ENCODE data around the gene CCBE1.

Gene CCBE1

GRCh38 chr18:59437851-59438569 is 259.2 kb downstream of the CCBE1 start:
- no peaks in the 10 kb centered on the region for H3K27me3 ChIP-seq (replicated peaks; ENCODE audit: control insufficient read depth, insufficient read depth, low read length)
- H3K36me3 ChIP-seq (ENCODE audit: control insufficient read depth, insufficient read depth, low read length, severe bottlenecking): peaks cover 57% of the 10 kb centered on the region
- H3K9me3 ChIP-seq (ENCODE audit: control insufficient read depth, low read length): no peaks in the 10 kb centered on the region
- no peak overlapping the region for H3K9ac ChIP-seq (ENCODE audit: low read length)
- H3K4me3 ChIP-seq (ENCODE audit: low read length): no peak overlapping the region
- no peaks in the 10 kb centered on the region for H3K4me1 ChIP-seq (ENCODE audit: control insufficient read depth, insufficient read depth, low read length)
- DNase-seq (ENCODE audit: low read depth): peak; percentile 64

GRCh38 chr18:59432803-59433597 is 264.2 kb downstream of the CCBE1 start:
- peak; percentile 56 for DNase-seq (ENCODE audit: low read depth)
- H3K9ac ChIP-seq (ENCODE audit: low read length): no peak overlapping the region
- no peaks in the 10 kb centered on the region for H3K9me3 ChIP-seq (ENCODE audit: control insufficient read depth, low read length)
- no peaks in the 10 kb centered on the region for H3K27me3 ChIP-seq (replicated peaks; ENCODE audit: control insufficient read depth, insufficient read depth, low read length)
- no peak overlapping the region for H3K4me3 ChIP-seq (ENCODE audit: low read length)
- peaks cover 36% of the 10 kb centered on the region for H3K36me3 ChIP-seq (ENCODE audit: control insufficient read depth, insufficient read depth, low read length, severe bottlenecking)
- peaks cover 7% of the 10 kb centered on the region for H3K4me1 ChIP-seq (ENCODE audit: control insufficient read depth, insufficient read depth, low read length)

GRCh38 chr18:59431131-59431530 is 266.1 kb downstream of the CCBE1 start:
- Histone ChIP-seq H3K4me3 (ENCODE audit: low read length) (no peak overlapping the region), H3K9ac (ENCODE audit: low read length) (no peak overlapping the region), H3K9me3 (ENCODE audit: control insufficient read depth, low read length) (no peaks in the 10 kb centered on the region), H3K27me3 (replicated peaks; ENCODE audit: control insufficient read depth, insufficient read depth, low read length) (no peaks in the 10 kb centered on the region), H3K4me1 (ENCODE audit: control insufficient read depth, insufficient read depth, low read length) (peaks cover 7% of the 10 kb centered on the region), H3K36me3 (ENCODE audit: control insufficient read depth, insufficient read depth, low read length, severe bottlenecking) (peaks cover 19% of the 10 kb centered on the region)
- no peak for DNase-seq (ENCODE audit: low read depth)

- no peaks in the 10 kb centered on the region for H3K9me3 ChIP-seq (ENCODE audit: control insufficient read depth, low read length)
- H3K9ac ChIP-seq (ENCODE audit: low read length): no peak overlapping the region
- peaks cover 4% of the 10 kb centered on the region for H3K36me3 ChIP-seq (ENCODE audit: control insufficient read depth, insufficient read depth, low read length, severe bottlenecking)
- peaks cover 7% of the 10 kb centered on the region for H3K4me1 ChIP-seq (ENCODE audit: control insufficient read depth, insufficient read depth, low read length)
- no peak for DNase-seq (ENCODE audit: low read depth)
- no peak overlapping the region for H3K4me3 ChIP-seq (ENCODE audit: low read length)
- H3K27me3 ChIP-seq (replicated peaks; ENCODE audit: control insufficient read depth, insufficient read depth, low read length): no peaks in the 10 kb centered on the region
These were observed 267.6 kb downstream of the CCBE1 start for GRCh38 chr18:59429608-59430007.

GRCh38 chr18:59428018-59428417 is 269.2 kb downstream of the CCBE1 start:
- no peak for DNase-seq (ENCODE audit: low read depth)
- H3K9me3 ChIP-seq (ENCODE audit: control insufficient read depth, low read length): no peaks in the 10 kb centered on the region
- H3K4me1 ChIP-seq (ENCODE audit: control insufficient read depth, insufficient read depth, low read length): peaks cover 16% of the 10 kb centered on the region
- no peak overlapping the region for H3K4me3 ChIP-seq (ENCODE audit: low read length)
- no peaks in the 10 kb centered on the region for H3K27me3 ChIP-seq (replicated peaks; ENCODE audit: control insufficient read depth, insufficient read depth, low read length)
- H3K9ac ChIP-seq (ENCODE audit: low read length): no peak overlapping the region
- H3K36me3 ChIP-seq (ENCODE audit: control insufficient read depth, insufficient read depth, low read length, severe bottlenecking): no peaks in the 10 kb centered on the region

- H3K4me3 ChIP-seq (ENCODE audit: low read length): no peak overlapping the region
- no peaks in the 10 kb centered on the region for H3K27me3 ChIP-seq (replicated peaks; ENCODE audit: control insufficient read depth, insufficient read depth, low read length)
- H3K4me1 ChIP-seq (ENCODE audit: control insufficient read depth, insufficient read depth, low read length): peaks cover 16% of the 10 kb centered on the region
- no peaks in the 10 kb centered on the region for H3K36me3 ChIP-seq (ENCODE audit: control insufficient read depth, insufficient read depth, low read length, severe bottlenecking)
- H3K9me3 ChIP-seq (ENCODE audit: control insufficient read depth, low read length): no peaks in the 10 kb centered on the region
- H3K9ac ChIP-seq (ENCODE audit: low read length): no peak overlapping the region
- DNase-seq (ENCODE audit: low read depth): no peak
These were observed 270.4 kb downstream of the CCBE1 start for GRCh38 chr18:59426855-59427254.

GRCh38 chr18:59423259-59423658 is 274.0 kb downstream of the CCBE1 start:
- peak; percentile 29 for DNase-seq (ENCODE audit: low read depth)
- Histone ChIP-seq H3K36me3 (ENCODE audit: control insufficient read depth, insufficient read depth, low read length, severe bottlenecking) (no peaks in the 10 kb centered on the region), H3K9ac (ENCODE audit: low read length) (no peak overlapping the region), H3K9me3 (ENCODE audit: control insufficient read depth, low read length) (no peaks in the 10 kb centered on the region), H3K4me1 (ENCODE audit: control insufficient read depth, insufficient read depth, low read length) (peaks cover 27% of the 10 kb centered on the region), H3K27me3 (replicated peaks; ENCODE audit: control insufficient read depth, insufficient read depth, low read length) (no peaks in the 10 kb centered on the region), H3K4me3 (ENCODE audit: low read length) (no peak overlapping the region)

- peak; percentile 7 for DNase-seq (ENCODE audit: low read depth)
- no peaks in the 10 kb centered on the region for H3K27me3 ChIP-seq (replicated peaks; ENCODE audit: control insufficient read depth, insufficient read depth, low read length)
These were observed 277.0 kb downstream of the CCBE1 start for GRCh38 chr18:59420244-59420643.

GRCh38 chr18:59419386-59419785 is 277.8 kb downstream of the CCBE1 start:
- Histone ChIP-seq H3K4me1 (ENCODE audit: control insufficient read depth, insufficient read depth, low read length) (peaks cover 27% of the 10 kb centered on the region), H3K9me3 (ENCODE audit: control insufficient read depth, low read length) (no peaks in the 10 kb centered on the region), H3K4me3 (ENCODE audit: low read length) (no peak overlapping the region), H3K27me3 (replicated peaks; ENCODE audit: control insufficient read depth, insufficient read depth, low read length) (no peaks in the 10 kb centered on the region), H3K36me3 (ENCODE audit: control insufficient read depth, insufficient read depth, low read length, severe bottlenecking) (no peaks in the 10 kb centered on the region), H3K9ac (ENCODE audit: low read length) (no peak overlapping the region)
- peak; percentile 92 for DNase-seq (ENCODE audit: low read depth)

More at GRCh38 chr18:59420244-59420643, 277.0 kb downstream of the CCBE1 start:
- Histone ChIP-seq H3K4me3 (ENCODE audit: low read length) (no peak overlapping the region), H3K4me1 (ENCODE audit: control insufficient read depth, insufficient read depth, low read length) (peaks cover 27% of the 10 kb centered on the region), H3K9ac (ENCODE audit: low read length) (no peak overlapping the region), H3K36me3 (ENCODE audit: control insufficient read depth, insufficient read depth, low read length, severe bottlenecking) (no peaks in the 10 kb centered on the region), H3K9me3 (ENCODE audit: control insufficient read depth, low read length) (no peaks in the 10 kb centered on the region)

GRCh38 chr18:59416818-59417217 is 280.4 kb downstream of the CCBE1 start:
- Histone ChIP-seq H3K4me1 (ENCODE audit: control insufficient read depth, insufficient read depth, low read length) (peaks cover 18% of the 10 kb centered on the region), H3K27me3 (replicated peaks; ENCODE audit: control insufficient read depth, insufficient read depth, low read length) (no peaks in the 10 kb centered on the region), H3K9ac (ENCODE audit: low read length) (no peak overlapping the region), H3K4me3 (ENCODE audit: low read length) (no peak overlapping the region), H3K36me3 (ENCODE audit: control insufficient read depth, insufficient read depth, low read length, severe bottlenecking) (no peaks in the 10 kb centered on the region), H3K9me3 (ENCODE audit: control insufficient read depth, low read length) (no peaks in the 10 kb centered on the region)
- DNase-seq (ENCODE audit: low read depth): peak; percentile 7

- DNase-seq (ENCODE audit: low read depth): no peak
These were observed 283.0 kb downstream of the CCBE1 start for GRCh38 chr18:59414111-59414653.

More at GRCh38 chr18:59414111-59414653, 283.0 kb downstream of the CCBE1 start:
- H3K9ac ChIP-seq (ENCODE audit: low read length): no peak overlapping the region
- no peaks in the 10 kb centered on the region for H3K9me3 ChIP-seq (ENCODE audit: control insufficient read depth, low read length)
- H3K4me1 ChIP-seq (ENCODE audit: control insufficient read depth, insufficient read depth, low read length): peaks cover 8% of the 10 kb centered on the region
- H3K27me3 ChIP-seq (replicated peaks; ENCODE audit: control insufficient read depth, insufficient read depth, low read length): no peaks in the 10 kb centered on the region
- H3K36me3 ChIP-seq (ENCODE audit: control insufficient read depth, insufficient read depth, low read length, severe bottlenecking): no peaks in the 10 kb centered on the region
- no peak overlapping the region for H3K4me3 ChIP-seq (ENCODE audit: low read length)
